Measurements from ENCODE around the gene SGTA. TPM values are rescaled to one million over a fixed set of nuclear protein-coding genes. Genes with fewer than 3 reads are reported as not detected.

SGTA gene
- total and polyA plus RNA-seq, 2 donors: 29.4 to 55.4 TPM

GRCh38 chr19:2805991-2806649, 23.0 kb upstream of the SGTA start:
- Histone ChIP-seq H3K36me3 (ENCODE audit: control insufficient read depth in 2 of 2, insufficient read depth in 2 of 2, low read length in 1 of 2) (peaks cover 91 to 98% of the 10 kb centered on the region in 2 donors), H3K27ac (ENCODE audit: low read depth in 1 of 2, low read length in 1 of 2) (no peak overlapping the region), H3K4me3 (ENCODE audit: low read length in 2 of 2) (no peak overlapping the region), H3K27me3 (ENCODE audit: control insufficient read depth in 2 of 2, insufficient read depth in 1 of 2, low read length in 1 of 2) (no peaks in the 10 kb centered on the region), H3K9me3 (ENCODE audit: control insufficient read depth in 2 of 2, insufficient read depth in 1 of 2, low read length in 1 of 2) (peaks cover 1 to 2% of the 10 kb centered on the region in 2 donors), H3K4me1 (ENCODE audit: control insufficient read depth in 2 of 2, insufficient read depth in 2 of 2, low read length in 2 of 2) (no peaks in the 10 kb centered on the region)
- no peak for DNase-seq (ENCODE audit: low read depth in 6 of 9, low spot score in 9 of 9)
- WGBS: 97% methylated on average over 23 of the region's 23 CpGs

DNA sequence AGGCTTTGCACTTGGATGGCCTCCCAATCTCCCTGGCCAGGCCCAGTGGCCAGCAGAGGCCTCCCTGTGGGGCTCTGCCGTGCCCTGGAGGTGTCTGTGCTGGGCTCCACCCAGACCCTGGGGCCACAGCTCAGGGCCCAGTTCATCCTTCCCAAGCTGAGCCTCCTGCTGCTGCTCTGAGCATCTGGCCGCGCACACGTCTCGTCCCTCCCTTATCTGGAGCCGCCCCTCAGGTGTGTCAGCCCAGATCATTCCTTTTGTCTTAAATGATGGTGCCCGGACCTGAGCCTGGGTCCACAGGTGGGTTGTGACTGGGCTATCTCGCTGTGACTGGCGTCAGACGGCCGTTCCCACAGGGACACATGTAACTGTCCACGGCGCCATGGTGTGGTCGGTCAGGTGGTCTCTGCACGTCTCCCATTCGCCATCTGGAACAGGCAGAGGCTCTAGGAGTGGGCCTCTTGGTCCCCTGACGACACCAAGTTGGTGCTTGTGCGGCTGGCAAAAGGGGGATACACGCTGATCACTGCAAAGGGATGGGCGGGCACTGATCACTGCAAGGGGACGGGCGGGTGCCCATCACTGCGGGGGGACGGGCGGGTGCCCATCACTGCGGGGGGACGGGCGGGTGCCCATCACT, 22.3 kb upstream of the SGTA start:
- no peak for DNase-seq (ENCODE audit: low read depth in 6 of 9, low spot score in 9 of 9)
- H3K4me1 ChIP-seq (ENCODE audit: control insufficient read depth in 2 of 2, insufficient read depth in 2 of 2, low read length in 2 of 2): no peaks in the 10 kb centered on the region
- peaks cover 0 to 1% of the 10 kb centered on the region in 2 donors for H3K9me3 ChIP-seq (ENCODE audit: control insufficient read depth in 2 of 2, insufficient read depth in 1 of 2, low read length in 1 of 2)
- H3K36me3 ChIP-seq (ENCODE audit: control insufficient read depth in 2 of 2, insufficient read depth in 2 of 2, low read length in 1 of 2): peaks cover 91 to 98% of the 10 kb centered on the region in 2 donors
- no peak overlapping the region for H3K27ac ChIP-seq (ENCODE audit: low read depth in 1 of 2, low read length in 1 of 2)
- WGBS: over 99% methylated on average over 28 of the region's 28 CpGs
- no peaks in the 10 kb centered on the region for H3K27me3 ChIP-seq (ENCODE audit: control insufficient read depth in 2 of 2, insufficient read depth in 1 of 2, low read length in 1 of 2)
- no peak overlapping the region for H3K4me3 ChIP-seq (ENCODE audit: low read length in 2 of 2)

DNA sequence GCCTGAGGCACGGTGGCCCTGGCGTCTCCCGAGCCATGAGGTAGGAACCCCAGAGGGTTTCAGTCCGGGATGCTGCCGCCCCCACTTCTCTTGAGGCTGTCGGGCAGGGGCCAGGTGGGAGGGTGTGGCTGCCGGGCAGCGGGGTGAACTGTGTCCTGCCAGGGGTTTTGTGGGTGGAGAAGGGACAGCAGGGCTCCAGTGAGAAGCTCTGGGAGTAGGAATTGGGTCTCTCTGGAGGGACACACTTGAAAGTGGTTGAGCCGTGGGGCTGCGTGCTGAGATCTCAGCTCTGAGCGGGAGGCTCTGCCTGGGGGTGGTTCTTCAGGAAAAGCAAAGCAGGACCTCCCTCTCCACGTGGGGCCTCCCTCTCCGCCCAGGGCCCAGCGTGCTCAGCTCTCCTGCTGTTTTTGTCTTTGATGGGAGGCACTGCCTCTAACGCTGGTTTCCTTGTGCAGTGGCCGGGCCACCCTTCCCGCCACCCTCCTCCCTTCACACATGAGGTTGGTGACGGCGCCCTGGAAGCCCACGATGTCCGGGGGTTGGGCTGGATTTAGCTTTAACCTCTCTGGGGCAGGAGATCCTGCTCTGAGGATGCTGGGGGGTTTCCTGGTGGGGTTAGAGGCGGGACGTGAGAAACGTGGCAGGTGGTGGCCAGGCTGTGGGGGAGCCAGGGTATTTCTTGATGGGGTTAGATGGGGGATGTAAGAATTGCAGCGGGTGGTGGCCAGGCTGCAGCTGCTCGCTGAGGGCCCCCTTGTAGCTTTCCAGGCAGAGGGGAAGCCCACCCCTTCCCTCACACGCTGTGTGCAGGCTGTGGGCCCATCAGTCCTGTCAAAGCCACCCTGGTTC, 21.3 kb upstream of the SGTA start:
- Histone ChIP-seq H3K9me3 (ENCODE audit: control insufficient read depth in 2 of 2, insufficient read depth in 1 of 2, low read length in 1 of 2) (peaks cover 0 to 1% of the 10 kb centered on the region in 2 donors), H3K27me3 (ENCODE audit: control insufficient read depth in 2 of 2, insufficient read depth in 1 of 2, low read length in 1 of 2) (no peaks in the 10 kb centered on the region), H3K36me3 (ENCODE audit: control insufficient read depth in 2 of 2, insufficient read depth in 2 of 2, low read length in 1 of 2) (peaks cover 88 to 98% of the 10 kb centered on the region in 2 donors), H3K4me1 (ENCODE audit: control insufficient read depth in 2 of 2, insufficient read depth in 2 of 2, low read length in 2 of 2) (no peaks in the 10 kb centered on the region), H3K27ac (ENCODE audit: low read depth in 1 of 2, low read length in 1 of 2) (no peak overlapping the region), H3K4me3 (ENCODE audit: low read length in 2 of 2) (no peak overlapping the region)
- no peak for DNase-seq (ENCODE audit: low read depth in 6 of 9, low spot score in 9 of 9)
- WGBS: 91% methylated on average over 27 of the region's 27 CpGs

- Histone ChIP-seq H3K27me3 (ENCODE audit: control insufficient read depth in 2 of 2, insufficient read depth in 1 of 2, low read length in 1 of 2) (no peaks in the 10 kb centered on the region), H3K4me3 (ENCODE audit: low read length in 2 of 2) (no peak overlapping the region), H3K4me1 (ENCODE audit: control insufficient read depth in 2 of 2, insufficient read depth in 2 of 2, low read length in 2 of 2) (no peaks in the 10 kb centered on the region), H3K9me3 (ENCODE audit: control insufficient read depth in 2 of 2, insufficient read depth in 1 of 2, low read length in 1 of 2) (peaks cover 0 to 1% of the 10 kb centered on the region in 2 donors), H3K27ac (ENCODE audit: low read depth in 1 of 2, low read length in 1 of 2) (no peak overlapping the region), H3K36me3 (ENCODE audit: control insufficient read depth in 2 of 2, insufficient read depth in 2 of 2, low read length in 1 of 2) (peaks cover 86 to 98% of the 10 kb centered on the region in 2 donors)
- no peak for DNase-seq (ENCODE audit: low read depth in 6 of 9, low spot score in 9 of 9)
- 98% methylated on average over 29 of the region's 29 CpGs for WGBS
Observed at GRCh38 chr19:2803486-2804155, 20.5 kb upstream of the SGTA start.

- no peak for DNase-seq (ENCODE audit: low read depth in 6 of 9, low spot score in 9 of 9)
- Histone ChIP-seq H3K27ac (ENCODE audit: low read depth in 1 of 2, low read length in 1 of 2) (no peak overlapping the region), H3K36me3 (ENCODE audit: control insufficient read depth in 2 of 2, insufficient read depth in 2 of 2, low read length in 1 of 2) (peaks cover 85 to 98% of the 10 kb centered on the region in 2 donors), H3K27me3 (ENCODE audit: control insufficient read depth in 2 of 2, insufficient read depth in 1 of 2, low read length in 1 of 2) (no peaks in the 10 kb centered on the region), H3K4me1 (ENCODE audit: control insufficient read depth in 2 of 2, insufficient read depth in 2 of 2, low read length in 2 of 2) (no peaks in the 10 kb centered on the region), H3K9me3 (ENCODE audit: control insufficient read depth in 2 of 2, insufficient read depth in 1 of 2, low read length in 1 of 2) (peaks cover 0 to 1% of the 10 kb centered on the region in 2 donors), H3K4me3 (ENCODE audit: low read length in 2 of 2) (no peak overlapping the region)
- WGBS: 98% methylated on average over 17 of the region's 17 CpGs
Observed at GRCh38 chr19:2802826-2803225, 19.8 kb upstream of the SGTA start.

- H3K4me3 ChIP-seq (ENCODE audit: low read length in 2 of 2): no peak overlapping the region
- no peaks in the 10 kb centered on the region for H3K4me1 ChIP-seq (ENCODE audit: control insufficient read depth in 2 of 2, insufficient read depth in 2 of 2, low read length in 2 of 2)
- peaks cover 87 to 98% of the 10 kb centered on the region in 2 donors for H3K36me3 ChIP-seq (ENCODE audit: control insufficient read depth in 2 of 2, insufficient read depth in 2 of 2, low read length in 1 of 2)
- no peaks in the 10 kb centered on the region for H3K27me3 ChIP-seq (ENCODE audit: control insufficient read depth in 2 of 2, insufficient read depth in 1 of 2, low read length in 1 of 2)
- DNase-seq (ENCODE audit: low read depth in 6 of 9, low spot score in 9 of 9): no peak
- H3K27ac ChIP-seq (ENCODE audit: low read depth in 1 of 2, low read length in 1 of 2): no peak overlapping the region
- peaks cover 0 to 1% of the 10 kb centered on the region in 2 donors for H3K9me3 ChIP-seq (ENCODE audit: control insufficient read depth in 2 of 2, insufficient read depth in 1 of 2, low read length in 1 of 2)
- 97% methylated on average over 22 of the region's 22 CpGs for WGBS
Observed at GRCh38 chr19:2800506-2800905, 17.4 kb upstream of the SGTA start.

GRCh38 chr19:2799273-2800020, 16.4 kb upstream of the SGTA start:
- H3K27ac ChIP-seq (ENCODE audit: low read depth in 1 of 2, low read length in 1 of 2): no peak overlapping the region
- peaks cover 0 to 2% of the 10 kb centered on the region in 2 donors for H3K9me3 ChIP-seq (ENCODE audit: control insufficient read depth in 2 of 2, insufficient read depth in 1 of 2, low read length in 1 of 2)
- WGBS: 98% methylated on average over 41 of the region's 41 CpGs
- H3K27me3 ChIP-seq (ENCODE audit: control insufficient read depth in 2 of 2, insufficient read depth in 1 of 2, low read length in 1 of 2): no peaks in the 10 kb centered on the region
- H3K4me3 ChIP-seq (ENCODE audit: low read length in 2 of 2): no peak overlapping the region
- DNase-seq (ENCODE audit: low read depth in 6 of 9, low spot score in 9 of 9): no peak
- no peaks in the 10 kb centered on the region for H3K4me1 ChIP-seq (ENCODE audit: control insufficient read depth in 2 of 2, insufficient read depth in 2 of 2, low read length in 2 of 2)
- peaks cover 88 to 98% of the 10 kb centered on the region in 2 donors for H3K36me3 ChIP-seq (ENCODE audit: control insufficient read depth in 2 of 2, insufficient read depth in 2 of 2, low read length in 1 of 2)

GRCh38 chr19:2798733-2799132, 15.7 kb upstream of the SGTA start:
- 96% methylated on average over 7 of the region's 7 CpGs for WGBS
- peaks cover 0 to 2% of the 10 kb centered on the region in 2 donors for H3K9me3 ChIP-seq (ENCODE audit: control insufficient read depth in 2 of 2, insufficient read depth in 1 of 2, low read length in 1 of 2)
- H3K27ac ChIP-seq (ENCODE audit: low read depth in 1 of 2, low read length in 1 of 2): no peak overlapping the region
- no peak overlapping the region for H3K4me3 ChIP-seq (ENCODE audit: low read length in 2 of 2)
- H3K4me1 ChIP-seq (ENCODE audit: control insufficient read depth in 2 of 2, insufficient read depth in 2 of 2, low read length in 2 of 2): no peaks in the 10 kb centered on the region
- H3K36me3 ChIP-seq (ENCODE audit: control insufficient read depth in 2 of 2, insufficient read depth in 2 of 2, low read length in 1 of 2): peaks cover 89 to 97% of the 10 kb centered on the region in 2 donors
- DNase-seq (ENCODE audit: low read depth in 6 of 9, low spot score in 9 of 9): no peak
- H3K27me3 ChIP-seq (ENCODE audit: control insufficient read depth in 2 of 2, insufficient read depth in 1 of 2, low read length in 1 of 2): no peaks in the 10 kb centered on the region

Data from thymus (tissue), 11 donors.